ENCODE measurements around the gene CLMP. TPM values are rescaled to one million over a fixed set of nuclear protein-coding genes. Genes with fewer than 3 reads are reported as not detected.

The CLMP gene
- polyA plus RNA-seq, 1 donor (not counting 4 experiments of a cell fraction or from before 2014, with no cell fraction given): 2.7 TPM

- TF ChIP-seq CTCF (optimal IDR thresholded peaks at IDR 0.05 in 1 of 3, IDR thresholded peaks at IDR 0.05 in 1 of 3, conservative IDR thresholded peaks at IDR 0.05 in 1 of 3; ENCODE audit: extremely low read depth in 1 of 3, insufficient read depth in 2 of 3, low read length in 3 of 3) (no peak), EZH2 (IDR thresholded peaks at IDR 0.05; ENCODE audit: low read length) (no peak)
- no peaks in the 10 kb centered on the region for H3K27me3 ChIP-seq (ENCODE audit: control insufficient read depth, extremely low read depth, insufficient read depth, low read length)
- no peak overlapping the region for H3K4me2 ChIP-seq (ENCODE audit: control insufficient read depth, extremely low read depth, insufficient read depth, low read depth, low read length)
- H2AFZ ChIP-seq (ENCODE audit: control insufficient read depth, low read length): no peak overlapping the region
- peaks cover 9% of the 10 kb centered on the region for H3K4me1 ChIP-seq (ENCODE audit: control insufficient read depth, extremely low read depth, insufficient read depth, low read length)
- peaks cover 2% of the 10 kb centered on the region for H3K9me1 ChIP-seq (ENCODE audit: control insufficient read depth, extremely low read depth, insufficient read depth, low read length)
- no peaks in the 10 kb centered on the region for H3K9me3 ChIP-seq (ENCODE audit: control insufficient read depth, low read depth, low read length)
- FAIRE-seq (no peak), DNase-seq (ENCODE audit: low read depth, low spot score) (no peak)
- no peak overlapping the region for H3K9ac ChIP-seq (ENCODE audit: control insufficient read depth, extremely low read depth, insufficient read depth, low read length)
- dilution Hi-C loops (cut with MboI; ENCODE audit: extremely low pct_ligation_motif_present, low sequenced_read_pairs): no loop called here
- no peaks in the 10 kb centered on the region for H3K36me3 ChIP-seq (ENCODE audit: control insufficient read depth in 2 of 2, extremely low read depth in 1 of 2, insufficient read depth in 2 of 2, low read length in 2 of 2)
- H3K4me3 ChIP-seq (ENCODE audit: control insufficient read depth in 2 of 3, extremely low read depth in 1 of 3, insufficient read depth in 2 of 3, low read depth in 1 of 3, low read length in 3 of 3): no peak overlapping the region
- H3K79me2 ChIP-seq (ENCODE audit: control insufficient read depth, insufficient read depth, low read length): no peaks in the 10 kb centered on the region
- no peak overlapping the region for H3K27ac ChIP-seq (ENCODE audit: control insufficient read depth, insufficient read depth, low read length)
- no peaks in the 10 kb centered on the region for H4K20me1 ChIP-seq (ENCODE audit: control insufficient read depth, extremely low read depth, insufficient read depth, low read length)
Observed at GRCh38 chr11:123082977-123083376, 112.1 kb downstream of the CLMP start.

DNA sequence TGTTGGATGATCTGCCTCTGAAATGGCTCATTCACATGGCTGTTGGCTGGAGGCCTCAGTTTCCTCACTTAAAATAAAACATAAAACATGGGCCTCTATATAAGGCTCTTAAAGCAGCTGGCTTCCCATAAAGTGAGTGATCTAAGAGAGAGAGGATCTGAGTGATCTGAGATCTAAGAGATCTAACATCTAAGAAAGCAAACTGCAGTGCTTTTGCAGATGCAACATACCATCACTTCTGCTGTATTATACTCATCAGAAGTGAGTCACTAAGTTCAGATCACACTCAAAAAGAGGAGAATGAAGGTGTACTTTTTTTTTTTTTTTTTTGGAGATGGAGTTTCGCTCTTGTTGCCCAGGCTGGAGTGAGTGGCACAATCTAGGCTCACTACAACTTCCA is 115.0 kb downstream of the CLMP start:
- Histone ChIP-seq H3K9me1 (ENCODE audit: control insufficient read depth, extremely low read depth, insufficient read depth, low read length) (peaks cover 2% of the 10 kb centered on the region), H3K27me3 (ENCODE audit: control insufficient read depth, extremely low read depth, insufficient read depth, low read length) (no peaks in the 10 kb centered on the region), H3K9me3 (ENCODE audit: control insufficient read depth, low read depth, low read length) (no peaks in the 10 kb centered on the region), H2AFZ (ENCODE audit: control insufficient read depth, low read length) (no peak overlapping the region), H3K4me3 (ENCODE audit: control insufficient read depth in 2 of 3, extremely low read depth in 1 of 3, insufficient read depth in 2 of 3, low read depth in 1 of 3, low read length in 3 of 3) (no peak overlapping the region), H3K4me2 (ENCODE audit: control insufficient read depth, extremely low read depth, insufficient read depth, low read depth, low read length) (no peak overlapping the region), H3K27ac (ENCODE audit: control insufficient read depth, insufficient read depth, low read length) (no peak overlapping the region), H3K4me1 (ENCODE audit: control insufficient read depth, extremely low read depth, insufficient read depth, low read length) (peaks cover 9% of the 10 kb centered on the region), H3K36me3 (ENCODE audit: control insufficient read depth in 2 of 2, extremely low read depth in 1 of 2, insufficient read depth in 2 of 2, low read length in 2 of 2) (no peaks in the 10 kb centered on the region), H3K79me2 (ENCODE audit: control insufficient read depth, insufficient read depth, low read length) (no peaks in the 10 kb centered on the region), H3K9ac (ENCODE audit: control insufficient read depth, extremely low read depth, insufficient read depth, low read length) (no peak overlapping the region), H4K20me1 (ENCODE audit: control insufficient read depth, extremely low read depth, insufficient read depth, low read length) (no peaks in the 10 kb centered on the region)
- dilution Hi-C loops (cut with MboI; ENCODE audit: extremely low pct_ligation_motif_present, low sequenced_read_pairs): no loop called here
- FAIRE-seq: no peak
- TF ChIP-seq CTCF (optimal IDR thresholded peaks at IDR 0.05 in 1 of 3, IDR thresholded peaks at IDR 0.05 in 1 of 3, conservative IDR thresholded peaks at IDR 0.05 in 1 of 3; ENCODE audit: extremely low read depth in 1 of 3, insufficient read depth in 2 of 3, low read length in 3 of 3) (no peak), EZH2 (IDR thresholded peaks at IDR 0.05; ENCODE audit: low read length) (no peak)
- DNase-seq (ENCODE audit: low read depth, low spot score): no peak

Measured in keratinocyte (primary cell).